H1 (cell line): Measurements from ENCODE around the gene HIBCH.

ENCODE experiments used
- BRCA1 ChIP-seq: IDR thresholded peaks from 2 replicates; pipeline ENCODE4 v1.6.1; 2012; ENCODE audit warnings: low read depth, low read length, improper control_type of control experiment
- CBX8 ChIP-seq: fragments of 300-800, 300-1000 bp; sonication (generic); IDR thresholded peaks from 2 replicates; pipeline ENCODE4 v1.7.1; 2016; ENCODE audit warnings: low read depth, low read length, borderline replicate concordance
- CTCF ChIP-seq, 3 experiments: IDR thresholded peaks; 1 replicate in 2 of 3; 2 replicates in 1 of 3; pipeline versions ENCODE4 v1.5.1 to v1.6.1; 2011; ENCODE audit warnings: low read length in 3 of 3, mild to moderate bottlenecking in 3 of 3, inconsistent platforms in 2 of 3, low read depth in 1 of 3, moderate library complexity in 1 of 3; ENCODE audit not compliant: insufficient read depth in 1 of 3; ENCODE audit errors: control extremely low read depth in 1 of 3
- KDM1A ChIP-seq: fragments of 200-600, 300-600 bp; sonication (generic); IDR thresholded peaks from 2 replicates; pipeline ENCODE4 v1.7.1; 2016; ENCODE audit warnings: mild to moderate bottlenecking, low read length, borderline replicate concordance
- TAF1 ChIP-seq: IDR thresholded peaks from 2 replicates; pipeline ENCODE4 v1.6.1; 2011; ENCODE audit warnings: mild to moderate bottlenecking, low read depth, low read length

DNA sequence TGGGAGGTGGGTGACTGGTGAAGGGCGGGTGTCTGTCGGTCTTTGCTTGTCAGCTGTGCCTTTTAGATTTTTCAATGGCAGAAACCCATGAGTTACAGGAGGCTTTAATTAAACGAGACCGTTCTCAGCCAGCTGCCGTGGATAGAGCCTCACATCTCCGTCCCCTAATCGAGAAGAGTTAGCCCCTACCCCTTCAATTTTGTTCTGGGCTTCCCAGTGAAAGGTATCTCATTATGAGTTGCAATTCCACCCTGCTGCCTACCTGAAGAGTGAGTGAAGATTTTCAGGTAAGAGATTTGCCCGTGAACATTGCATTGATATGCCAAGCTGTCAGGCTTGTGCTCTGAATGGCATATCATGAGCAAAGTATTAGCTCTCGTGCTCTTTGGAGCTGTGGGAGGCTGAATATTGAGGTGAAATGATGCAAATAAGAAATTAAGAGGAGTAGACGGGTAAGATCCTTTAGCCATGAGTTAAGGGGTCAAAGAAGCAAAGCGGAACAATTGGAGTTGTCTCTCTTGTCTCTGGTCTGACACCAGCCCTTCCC, 138.4 kb downstream of the HIBCH start:
- no peak for TF ChIP-seq BRCA1
- no peak for TF ChIP-seq CTCF (IDR thresholded peaks at IDR 0.05; ENCODE audit: control extremely low read depth in 1 of 3, insufficient read depth in 1 of 3, low read depth in 1 of 3, low read length in 3 of 3)
- TF ChIP-seq TAF1, result no peak
- TF ChIP-seq KDM1A, result no peak
- no peak for TF ChIP-seq CBX8
